SK-N-SH treated with all-trans-retinoic acid at 6 μM for 48 hours (cell line): ENCODE results near the gene MADD.

Experiments
- ATAC-seq: fragments of 200-7000 bp; cut with Tn5 transposase; 3 replicates; pipeline ENCODE4 v1.9.1; 2020; ENCODE audit warnings: mild to moderate bottlenecking, moderate library complexity
- ARNTL ChIP-seq: fragments of 450-650 bp; formaldehyde crosslinking; IDR thresholded peaks from 2 replicates; pipeline ENCODE4 v1.5.0; 2020; ENCODE audit warnings: low read depth, mild to moderate bottlenecking, moderate library complexity, borderline replicate concordance
- CREB5 ChIP-seq: fragments of 250-450 bp; sonication (Bioruptor Pico); IDR thresholded peaks from 2 replicates; pipeline ENCODE4 v1.5.1; 2020; ENCODE audit warnings: low read depth, mild to moderate bottlenecking, moderate library complexity
- CSDC2 ChIP-seq: fragments of 250-450 bp; sonication (Bioruptor Pico); IDR thresholded peaks from 2 replicates; pipeline ENCODE4 v1.5.0; 2020; ENCODE audit warnings: mild to moderate bottlenecking, moderate library complexity
- CSRNP3 ChIP-seq: fragments of 250-450 bp; sonication (Bioruptor Pico); IDR thresholded peaks from 2 replicates; pipeline ENCODE4 v1.5.1; 2021; ENCODE audit warnings: mild to moderate bottlenecking, moderate library complexity
- ESRRG ChIP-seq: fragments of 250-450 bp; sonication (Bioruptor Pico); IDR thresholded peaks from 2 replicates; pipeline ENCODE4 v1.6.1; 2021; ENCODE audit warnings: mild to moderate bottlenecking
- GLIS3 ChIP-seq: fragments of 250-450 bp; sonication (Bioruptor Pico); IDR thresholded peaks from 2 replicates; pipeline ENCODE4 v1.5.0; 2020; ENCODE audit warnings: mild to moderate bottlenecking, moderate library complexity
- ISL1 ChIP-seq: fragments of 250-450 bp; sonication (Bioruptor Pico); IDR thresholded peaks from 2 replicates; pipeline ENCODE4 v2.1.2; 2022; ENCODE audit warnings: mild to moderate bottlenecking, moderate library complexity
- OSR1 ChIP-seq: fragments of 250-450 bp; sonication (Bioruptor Pico); IDR thresholded peaks from 2 replicates; pipeline ENCODE4 v1.8.0; 2022; ENCODE audit warnings: moderate library complexity, mild to moderate bottlenecking, inconsistent platforms
- PATZ1 ChIP-seq: fragments of 250-450 bp; sonication (Bioruptor Pico); IDR thresholded peaks from 2 replicates; pipeline ENCODE4 v1.8.0; 2020; ENCODE audit warnings: mild to moderate bottlenecking, moderate library complexity, borderline replicate concordance
- POU6F1 ChIP-seq: fragments of 250-450 bp; sonication (Bioruptor Pico); IDR thresholded peaks from 2 replicates; pipeline ENCODE4 v1.8.0; 2021; ENCODE audit warnings: low read depth, mild to moderate bottlenecking, moderate library complexity, borderline replicate concordance
- PPARA ChIP-seq: fragments of 250-450 bp; sonication (Bioruptor Pico); IDR thresholded peaks from 2 replicates; pipeline ENCODE4 v1.5.0; 2020; ENCODE audit warnings: mild to moderate bottlenecking, borderline replicate concordance
- RARB ChIP-seq: fragments of 250-450 bp; sonication (Bioruptor Pico); IDR thresholded peaks from 2 replicates; pipeline ENCODE4 v1.8.0; 2021; ENCODE audit warnings: mild to moderate bottlenecking, moderate library complexity
- SNAI2 ChIP-seq: fragments of 250-450 bp; sonication (Bioruptor Pico); IDR thresholded peaks from 2 replicates; pipeline ENCODE4 v1.5.0; 2020; ENCODE audit warnings: mild to moderate bottlenecking, moderate library complexity
- TCF4 ChIP-seq: fragments of 250-450 bp; sonication (Bioruptor Pico); IDR thresholded peaks from 2 replicates; pipeline ENCODE4 v1.8.0; 2021; ENCODE audit warnings: mild to moderate bottlenecking, moderate library complexity, borderline replicate concordance
- TOX ChIP-seq: fragments of 250-450 bp; sonication (Bioruptor Pico); IDR thresholded peaks from 2 replicates; pipeline ENCODE4 v1.8.0; 2021; ENCODE audit warnings: mild to moderate bottlenecking, moderate library complexity, borderline replicate concordance
- TSHZ2 ChIP-seq: fragments of 250-450 bp; sonication (Bioruptor Pico); IDR thresholded peaks from 2 replicates; pipeline ENCODE4 v1.5.0; 2020; ENCODE audit warnings: mild to moderate bottlenecking, moderate library complexity
- ZC3H10 ChIP-seq: fragments of 250-450 bp; sonication (Bioruptor Pico); IDR thresholded peaks from 2 replicates; pipeline ENCODE4 v1.5.1; 2021; ENCODE audit warnings: mild to moderate bottlenecking, moderate library complexity
- ZFP3 ChIP-seq: fragments of 250-450 bp; sonication (Bioruptor Pico); IDR thresholded peaks from 2 replicates; pipeline ENCODE4 v1.5.0; 2020; ENCODE audit warnings: mild to moderate bottlenecking, moderate library complexity
- ZFP30 ChIP-seq: fragments of 450-650 bp; formaldehyde crosslinking; IDR thresholded peaks from 2 replicates; pipeline ENCODE4 v1.5.0; 2022; ENCODE audit warnings: mild to moderate bottlenecking, moderate library complexity
- ZNF565 ChIP-seq: fragments of 450-650 bp; formaldehyde crosslinking; conservative IDR thresholded peaks from 2 replicates; pipeline ENCODE4 v1.5.0; 2020; ENCODE audit warnings: low read depth, mild to moderate bottlenecking, moderate library complexity
- ZNF70 ChIP-seq: fragments of 450-650 bp; formaldehyde crosslinking; IDR thresholded peaks from 2 replicates; pipeline ENCODE4 v1.5.0; 2020; ENCODE audit warnings: mild to moderate bottlenecking, moderate library complexity
- ZNF8 ChIP-seq: fragments of 450-650 bp; formaldehyde crosslinking; IDR thresholded peaks from 2 replicates; pipeline ENCODE4 v1.5.0; 2020; ENCODE audit warnings: mild to moderate bottlenecking, moderate library complexity

Gene MADD

GRCh38 chr11:47342854-47343253 lies 72.9 kb downstream of the MADD start:
- TF ChIP-seq ARNTL: no peak
- no peak for TF ChIP-seq PATZ1
- no peak for TF ChIP-seq ESRRG (CRISPR knock-in tag)
- no peak for TF ChIP-seq ZNF565 (CRISPR knock-in tag)
- no peak for TF ChIP-seq ZNF70
- TF ChIP-seq SNAI2 (CRISPR knock-in tag): no peak
- no peak for TF ChIP-seq TOX (CRISPR knock-in tag)
- TF ChIP-seq TCF4: no peak
- no peak for TF ChIP-seq TSHZ2 (CRISPR knock-in tag)
- no peak for TF ChIP-seq ZNF8 (CRISPR knock-in tag)
- TF ChIP-seq ZFP3: no peak
- TF ChIP-seq CREB5 (CRISPR knock-in tag): no peak
- TF ChIP-seq PPARA: no peak
- no peak for ATAC-seq

GRCh38 chr11:47345890-47346563 lies 76.1 kb downstream of the MADD start:
- TF ChIP-seq ISL1 (CRISPR knock-in tag): no peak
- no peak for TF ChIP-seq POU6F1 (CRISPR knock-in tag)
- TF ChIP-seq ZNF565 (CRISPR knock-in tag): no peak
- no peak for TF ChIP-seq ZNF8 (CRISPR knock-in tag)
- no peak for TF ChIP-seq TOX (CRISPR knock-in tag)
- TF ChIP-seq ZFP30: no peak
- no peak for TF ChIP-seq RARB (CRISPR knock-in tag)
- TF ChIP-seq CSRNP3 (CRISPR knock-in tag): no peak
- TF ChIP-seq CREB5 (CRISPR knock-in tag): no peak
- TF ChIP-seq OSR1: no peak
- TF ChIP-seq SNAI2 (CRISPR knock-in tag): no peak
- no peak for TF ChIP-seq ZC3H10 (CRISPR knock-in tag)
- no peak for ATAC-seq

- TF ChIP-seq CSDC2 (CRISPR knock-in tag) (no peak), OSR1 (no peak), ARNTL (no peak), ZNF565 (CRISPR knock-in tag) (no peak), GLIS3 (no peak)
- TF ChIP-seq, all 23 proteins: peak for 0
- no peak for ATAC-seq
Observed at GRCh38 chr11:47347137-47347536, 77.2 kb downstream of the MADD start.
